Ectodermal cell (in vitro differentiated cells): ENCODE results near the gene GTF2H2C.
"Not testable (repeated sequence)": the region's sequence is repeated elsewhere in the genome, so short reads cannot be mapped to it uniquely, and the experiment has no call there.

Experiments
- H3K27ac ChIP-seq: 2 replicates; pipeline ENCODE4 v1.7.0; 2013; ENCODE audit warnings: mild to moderate bottlenecking, low read depth, low read length; ENCODE audit not compliant: insufficient read depth, poor library complexity, severe bottlenecking
- H3K27me3 ChIP-seq: 2 replicates; pipeline ENCODE4 v1.7.0; 2013; ENCODE audit warnings: mild to moderate bottlenecking, low read length; ENCODE audit not compliant: insufficient read depth, control insufficient read depth, poor library complexity, severe bottlenecking
- H3K36me3 ChIP-seq: one replicate; pipeline ENCODE4 v1.7.0; 2013; ENCODE audit warnings: low read length; ENCODE audit not compliant: control insufficient read depth, insufficient read depth
- H3K4me1 ChIP-seq: one replicate; pipeline ENCODE4 v1.7.0; 2013; ENCODE audit warnings: low read length; ENCODE audit not compliant: control insufficient read depth, insufficient read depth
- H3K4me3 ChIP-seq: 2 replicates; pipeline ENCODE4 v1.7.0; 2013; ENCODE audit warnings: low read depth, low read length, control low read depth; ENCODE audit not compliant: insufficient read depth
- H3K9me3 ChIP-seq: 2 replicates; pipeline ENCODE4 v1.7.0; 2013; ENCODE audit warnings: mild to moderate bottlenecking, low read length, moderate library complexity; ENCODE audit not compliant: control insufficient read depth
- WGBS, 2 experiments: methylation state at CpG; one replicate each; pipeline ENCODE4 v1.1.7; 2013; ENCODE audit warnings: missing lambda C conversion rate in 2 of 2; 5-methylcytosine and 5-hydroxymethylcytosine counted together

Gene GTF2H2C

GRCh38 chr5:69631879-69632278, 71.9 kb downstream of the GTF2H2C start:
- H3K36me3 ChIP-seq, H3K4me1 ChIP-seq, H3K27me3 ChIP-seq, H3K9me3 ChIP-seq, H3K4me3 ChIP-seq, H3K27ac ChIP-seq: not testable (repeated sequence)
- 89 to 96% methylated on average over 3 to 6 of the region's 9 CpGs for WGBS, 2 experiments
